Astrocyte (in vitro differentiated cells and primary cell): ENCODE measurements around the gene ART5. TPM values are rescaled to one million over a fixed set of nuclear protein-coding genes. Genes with fewer than 3 reads are reported as not detected.
"Not testable (repeated sequence)": the region's sequence is repeated elsewhere in the genome, so short reads cannot be mapped to it uniquely, and the experiment has no call there.

ENCODE experiments used
- DNase-seq: peaks from one replicate; pipeline ENCODE4 v3.0.0-alpha.2; 2010; ENCODE audit warnings: low read depth
- FAIRE-seq: peaks from 2 replicates; lab custom pipeline; 2011; peaks lifted over from hg19 to GRCh38; lab: Jason Lieb, UNC
- H2AFZ ChIP-seq: 2 replicates; pipeline ENCODE4 v1.6.0; 2012; ENCODE audit warnings: low read depth, low read length, inconsistent platforms
- H3K27ac ChIP-seq: 2 replicates; pipeline ENCODE4 v1.5.1; 2011; ENCODE audit warnings: low read depth, low read length, inconsistent platforms
- H3K27me3 ChIP-seq: 2 replicates; pipeline ENCODE4 v1.6.0; 2011; ENCODE audit warnings: low read length, inconsistent platforms; ENCODE audit not compliant: insufficient read depth
- H3K36me3 ChIP-seq: 2 replicates; pipeline ENCODE4 v1.5.1; 2011; ENCODE audit warnings: low read length, inconsistent platforms; ENCODE audit not compliant: insufficient read depth
- H3K4me1 ChIP-seq: 2 replicates; pipeline ENCODE4 v1.5.1; 2011; ENCODE audit warnings: low read length, inconsistent platforms; ENCODE audit not compliant: insufficient read depth
- H3K4me2 ChIP-seq: 2 replicates; pipeline ENCODE4 v1.6.0; 2012; ENCODE audit warnings: low read length, inconsistent platforms
- H3K4me3 ChIP-seq: 2 replicates; pipeline ENCODE4 v1.5.1; 2011; ENCODE audit warnings: low read depth, mild to moderate bottlenecking, low read length, inconsistent platforms; ENCODE audit not compliant: insufficient read depth
- H3K79me2 ChIP-seq: 2 replicates; pipeline ENCODE4 v1.6.0; 2012; ENCODE audit warnings: mild to moderate bottlenecking, low read length, inconsistent platforms; ENCODE audit not compliant: insufficient read depth
- H3K9ac ChIP-seq: 2 replicates; pipeline ENCODE4 v1.6.0; 2012; ENCODE audit warnings: mild to moderate bottlenecking, low read length, inconsistent platforms
- H3K9me3 ChIP-seq: 2 replicates; pipeline ENCODE4 v1.5.1; 2012; ENCODE audit warnings: low read depth, mild to moderate bottlenecking, low read length, inconsistent platforms; ENCODE audit not compliant: insufficient read depth
- H4K20me1 ChIP-seq: 2 replicates; pipeline ENCODE4 v1.6.0; 2012; ENCODE audit warnings: low read length, inconsistent platforms; ENCODE audit not compliant: insufficient read depth
- H3K27ac Mint-ChIP-seq: one replicate; pipeline ENCODE4 v1.8.0; 2021; ENCODE audit warnings: mild to moderate bottlenecking, mixed read lengths; ENCODE audit not compliant: unreplicated experiment
- H3K27me3 Mint-ChIP-seq: one replicate; pipeline ENCODE4 v1.8.0; 2021; ENCODE audit warnings: low read depth, mixed read lengths; ENCODE audit not compliant: unreplicated experiment
- H3K36me3 Mint-ChIP-seq: one replicate; pipeline ENCODE4 v1.8.0; 2021; ENCODE audit warnings: low read depth, mixed read lengths; ENCODE audit not compliant: unreplicated experiment
- H3K4me1 Mint-ChIP-seq: one replicate; pipeline ENCODE4 v1.8.0; 2021; ENCODE audit warnings: low read depth, mixed read lengths; ENCODE audit not compliant: unreplicated experiment
- H3K4me3 Mint-ChIP-seq: one replicate; pipeline ENCODE4 v1.8.0; 2021; ENCODE audit warnings: mild to moderate bottlenecking, moderate library complexity, mixed read lengths; ENCODE audit not compliant: unreplicated experiment
- H3K9me3 Mint-ChIP-seq: one replicate; pipeline ENCODE4 v1.8.0; 2021; ENCODE audit warnings: mild to moderate bottlenecking, mixed read lengths; ENCODE audit not compliant: unreplicated experiment
- EZH2 ChIP-seq: IDR thresholded peaks from 2 replicates; pipeline ENCODE4 v1.6.1; 2012; ENCODE audit warnings: mild to moderate bottlenecking, low read length, inconsistent platforms; ENCODE audit not compliant: insufficient read depth
- total RNA-seq: library from RNA; stranded (reverse); gene quantifications from 2 replicates; pipeline ENCODE4 v1.2.1, GENCODE V29; 2021
- TF ChIP-seq, protein P1 (sequence below): IDR thresholded peaks from 2 replicates; pipeline ENCODE4 v1.5.1; 2011; ENCODE audit warnings: low read depth, mild to moderate bottlenecking, inconsistent platforms, low read length, moderate library complexity; ENCODE audit not compliant: insufficient read depth

ART5 gene
- total RNA-seq, 1 donor from 2014 or later, result 4.1 TPM

DNA sequence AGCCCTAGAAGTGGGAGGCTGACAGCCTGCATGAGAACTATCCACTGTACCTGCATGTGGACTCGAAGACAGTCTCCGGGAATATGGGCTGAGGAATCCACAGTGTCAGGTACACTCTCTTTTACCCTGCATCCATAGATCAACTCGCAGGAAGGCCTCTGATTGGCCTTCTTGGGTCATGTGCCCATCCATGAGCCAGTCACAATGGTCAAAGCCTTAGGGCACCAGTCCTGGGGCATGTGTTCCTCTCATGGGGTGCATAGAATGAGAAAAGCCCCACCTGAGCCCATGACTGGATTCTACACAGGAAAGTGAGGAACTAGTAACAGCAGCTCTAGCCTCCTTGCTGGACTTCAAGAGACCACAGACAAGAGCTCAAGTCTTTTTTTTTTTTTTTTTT lies 13.8 kb upstream of the ART5 start:
- Histone ChIP-seq H3K4me1 (no peaks in the 10 kb centered on the region), H3K27me3 (no peaks in the 10 kb centered on the region), H3K79me2 (no peaks in the 10 kb centered on the region), H3K4me3 (no peak overlapping the region), H3K9me3 (no peaks in the 10 kb centered on the region), H3K4me2 (no peak overlapping the region), H3K27ac (no peak overlapping the region), H3K9ac (no peak overlapping the region), H2AFZ (no peak overlapping the region), H4K20me1 (no peaks in the 10 kb centered on the region), H3K36me3 (no peaks in the 10 kb centered on the region)
- FAIRE-seq (no peak), DNase-seq (no peak)
- no peaks in the 10 kb centered on the region for H3K4me1 Mint-ChIP-seq
- H3K4me3 Mint-ChIP-seq, result no peak overlapping the region
- TF ChIP-seq, protein P1, sequence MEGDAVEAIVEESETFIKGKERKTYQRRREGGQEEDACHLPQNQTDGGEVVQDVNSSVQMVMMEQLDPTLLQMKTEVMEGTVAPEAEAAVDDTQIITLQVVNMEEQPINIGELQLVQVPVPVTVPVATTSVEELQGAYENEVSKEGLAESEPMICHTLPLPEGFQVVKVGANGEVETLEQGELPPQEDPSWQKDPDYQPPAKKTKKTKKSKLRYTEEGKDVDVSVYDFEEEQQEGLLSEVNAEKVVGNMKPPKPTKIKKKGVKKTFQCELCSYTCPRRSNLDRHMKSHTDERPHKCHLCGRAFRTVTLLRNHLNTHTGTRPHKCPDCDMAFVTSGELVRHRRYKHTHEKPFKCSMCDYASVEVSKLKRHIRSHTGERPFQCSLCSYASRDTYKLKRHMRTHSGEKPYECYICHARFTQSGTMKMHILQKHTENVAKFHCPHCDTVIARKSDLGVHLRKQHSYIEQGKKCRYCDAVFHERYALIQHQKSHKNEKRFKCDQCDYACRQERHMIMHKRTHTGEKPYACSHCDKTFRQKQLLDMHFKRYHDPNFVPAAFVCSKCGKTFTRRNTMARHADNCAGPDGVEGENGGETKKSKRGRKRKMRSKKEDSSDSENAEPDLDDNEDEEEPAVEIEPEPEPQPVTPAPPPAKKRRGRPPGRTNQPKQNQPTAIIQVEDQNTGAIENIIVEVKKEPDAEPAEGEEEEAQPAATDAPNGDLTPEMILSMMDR, result no peak
- no peak for TF ChIP-seq EZH2
- H3K27ac Mint-ChIP-seq, result no peak overlapping the region
- peaks cover 17% of the 10 kb centered on the region for H3K27me3 Mint-ChIP-seq
- H3K9me3 Mint-ChIP-seq, result peaks cover 8% of the 10 kb centered on the region
- H3K36me3 Mint-ChIP-seq, result no peaks in the 10 kb centered on the region

DNA sequence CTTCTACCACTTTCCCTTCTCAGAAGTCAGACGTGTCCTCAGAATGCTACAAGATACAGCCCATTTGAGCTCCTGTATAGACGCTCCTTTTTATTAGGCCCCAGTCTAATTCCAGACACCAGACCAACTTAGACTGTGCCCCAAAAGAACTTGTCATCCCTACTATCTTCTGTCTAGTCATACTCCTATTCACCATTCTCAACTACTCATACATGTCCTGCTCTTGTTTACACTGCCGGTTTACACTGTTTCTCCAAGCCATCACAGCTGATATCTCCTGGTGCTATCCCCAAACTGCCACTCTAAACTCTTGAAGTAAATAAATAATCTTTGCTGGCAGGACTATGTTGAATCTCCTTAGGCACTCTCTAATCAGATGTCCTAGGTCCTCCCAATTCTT lies 10.7 kb upstream of the ART5 start:
- not testable (repeated sequence) for H3K79me2 ChIP-seq, H3K4me3 Mint-ChIP-seq, H3K36me3 Mint-ChIP-seq, FAIRE-seq, H3K9me3 Mint-ChIP-seq, H2AFZ ChIP-seq, H3K4me3 ChIP-seq, H3K27me3 ChIP-seq, H3K9ac ChIP-seq, H3K27ac ChIP-seq, H3K4me1 ChIP-seq, H3K36me3 ChIP-seq, H3K27ac Mint-ChIP-seq, DNase-seq, H3K4me2 ChIP-seq, H3K9me3 ChIP-seq, H4K20me1 ChIP-seq, H3K4me1 Mint-ChIP-seq
- peaks cover 38% of the 10 kb centered on the region for H3K27me3 Mint-ChIP-seq

DNA sequence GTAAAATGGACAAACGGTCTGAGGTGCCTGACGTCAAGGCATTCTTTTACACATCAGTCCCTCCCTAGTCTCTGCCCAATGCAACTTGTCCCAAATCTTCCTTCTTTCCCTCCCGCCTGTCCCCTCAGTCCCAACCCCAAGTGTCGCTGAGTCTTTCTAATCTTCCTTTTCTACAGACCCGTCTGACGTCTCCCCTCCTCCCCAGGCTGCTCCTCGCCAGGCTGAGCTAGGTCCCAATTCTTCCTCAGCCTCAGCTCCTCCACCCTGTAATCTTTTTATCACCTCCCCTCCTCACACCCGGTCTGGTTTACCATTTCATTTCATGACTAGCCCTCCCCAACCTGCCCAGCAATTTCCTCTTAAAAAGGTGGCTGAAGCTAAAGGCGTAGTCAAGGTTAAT lies 7.6 kb upstream of the ART5 start:
- H3K9me3 Mint-ChIP-seq, H3K79me2 ChIP-seq, H2AFZ ChIP-seq, H4K20me1 ChIP-seq, H3K4me3 Mint-ChIP-seq, H3K36me3 Mint-ChIP-seq, H3K27me3 ChIP-seq, H3K27ac Mint-ChIP-seq, H3K27ac ChIP-seq, H3K36me3 ChIP-seq, H3K4me2 ChIP-seq, H3K4me1 ChIP-seq, FAIRE-seq, H3K9me3 ChIP-seq, H3K4me1 Mint-ChIP-seq, H3K9ac ChIP-seq, DNase-seq, H3K4me3 ChIP-seq: not testable (repeated sequence)
- peaks cover 46% of the 10 kb centered on the region for H3K27me3 Mint-ChIP-seq

DNA sequence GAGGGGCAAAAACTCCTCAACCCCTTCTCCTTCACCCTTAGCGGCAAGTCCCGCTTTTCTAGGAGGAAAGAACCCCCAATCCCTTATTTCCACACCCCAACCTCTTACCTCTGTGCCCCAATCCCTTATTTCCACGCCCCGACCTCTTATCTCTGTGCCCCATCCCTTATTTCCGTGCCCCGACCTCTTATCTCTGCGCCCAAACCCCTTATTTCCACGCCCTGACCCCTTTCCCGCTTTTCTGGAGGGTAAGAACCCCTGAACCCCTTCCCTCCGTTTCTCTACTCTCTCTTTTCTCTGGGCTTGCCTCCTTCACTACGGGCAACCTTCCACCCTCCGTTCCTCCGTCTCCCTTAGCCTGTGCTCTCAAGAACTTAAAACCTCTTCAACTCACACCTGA lies 7.1 kb upstream of the ART5 start:
- not testable (repeated sequence) for H3K36me3 ChIP-seq, H3K27ac Mint-ChIP-seq, H3K4me1 Mint-ChIP-seq, H3K9me3 ChIP-seq, FAIRE-seq, H3K4me3 ChIP-seq, H3K9me3 Mint-ChIP-seq, H3K27ac ChIP-seq, H2AFZ ChIP-seq, H3K4me2 ChIP-seq, H3K27me3 ChIP-seq, DNase-seq, H3K9ac ChIP-seq, H3K79me2 ChIP-seq, H3K4me3 Mint-ChIP-seq, H3K36me3 Mint-ChIP-seq, H3K4me1 ChIP-seq, H4K20me1 ChIP-seq
- peaks cover 47% of the 10 kb centered on the region for H3K27me3 Mint-ChIP-seq
